GM10248 (cell line): ENCODE measurements around the gene TDRD1.
"Not testable (repeated sequence)": the region's sequence is repeated elsewhere in the genome, so short reads cannot be mapped to it uniquely, and the experiment has no call there.

ENCODE experiments used
- CTCF ChIA-PET: fragments of 300-600 bp; sonication (Branson Sonifier 250); formaldehyde crosslinking; extraction: SDS; loops from one replicate; lab custom pipeline; 2021; ENCODE audit warnings: antibody characterized with exemption; lab: Yijun Ruan, JAX
- POLR2A ChIA-PET: fragments of 350-650 bp; sonication (Branson Sonifier 250); formaldehyde crosslinking; extraction: SDS; loops from one replicate; lab custom pipeline; 2020; ENCODE audit warnings: antibody characterized with exemption; lab: Yijun Ruan, JAX
- DNase-seq: peaks from one replicate; pipeline ENCODE4 v3.0.0; 2012; ENCODE audit errors: extremely low spot score
- CTCF ChIP-seq: IDR thresholded peaks from 2 replicates; pipeline ENCODE4 v1.5.1; 2012; ENCODE audit warnings: mild to moderate bottlenecking, low read depth; ENCODE audit errors: extremely low read depth, missing control alignments, control extremely low read depth

The TDRD1 gene

GRCh38 chr10:114179148-114179547, at the start of gene TDRD1:
Gene TDRD1 (plus strand): TSS chr10:114179353. CDS start chr10:114187832, 8,479 bp downstream.
- no peak for TF ChIP-seq CTCF
- POLR2A ChIA-PET, result no interaction called here
- DNase-seq, result no peak
- CTCF ChIA-PET, result interaction anchor here (0.9 kb wide), 1 partner anchor 9 kb away, joined by 4 read pairs; no protein-coding TSS in a partner anchor

GRCh38 chr10:114131094-114131493, 48.1 kb upstream of the TDRD1 start:
- DNase-seq, result peak; percentile 20
- ChIA-PET CTCF (no interaction called here), POLR2A (no interaction called here)
- TF ChIP-seq CTCF, result no peak

GRCh38 chr10:114135476-114135875, 43.7 kb upstream of the TDRD1 start:
- CTCF ChIA-PET, result no interaction called here
- DNase-seq, result no peak
- TF ChIP-seq CTCF, result no peak
- POLR2A ChIA-PET, result no interaction called here

- TF ChIP-seq CTCF, result no peak
- POLR2A ChIA-PET, result no interaction called here
- CTCF ChIA-PET, result no interaction called here
- no peak for DNase-seq
These were observed 40.6 kb upstream of the TDRD1 start for GRCh38 chr10:114138581-114138980.

GRCh38 chr10:114140036-114140435, 39.1 kb upstream of the TDRD1 start:
- ChIA-PET CTCF (no interaction called here), POLR2A (no interaction called here)

GRCh38 chr10:114140827-114141226, 38.3 kb upstream of the TDRD1 start:
- POLR2A ChIA-PET, DNase-seq: not testable (repeated sequence)
- CTCF ChIA-PET, result interaction anchor here (1.2 to 2.6 kb wide), 2 partner anchors 40 to 342 kb away, joined by 3 to 5 read pairs; no protein-coding TSS in a partner anchor

More at GRCh38 chr10:114140036-114140435, 39.1 kb upstream of the TDRD1 start:
- no peak for DNase-seq
- no peak for TF ChIP-seq CTCF

- CTCF ChIA-PET, result interaction anchor here (1.0 to 2.6 kb wide), 2 partner anchors 21 to 343 kb away, joined by 4 to 5 read pairs; no protein-coding TSS in a partner anchor
- no peak for TF ChIP-seq CTCF
- POLR2A ChIA-PET, result no interaction called here
- no peak for DNase-seq
These were observed 37.1 kb upstream of the TDRD1 start for GRCh38 chr10:114142018-114142417.
